NT2/D1 (cell line): ENCODE measurements around the gene MTOR.

Experiments
- SUZ12 ChIP-seq: IDR thresholded peaks from 2 replicates; pipeline ENCODE4 v1.6.1; 2011; ENCODE audit not compliant: insufficient read length, insufficient read depth; ENCODE audit errors: extremely low read depth
- YY1 ChIP-seq: IDR thresholded peaks from 2 replicates; pipeline ENCODE4 v1.6.1; 2011; ENCODE audit not compliant: insufficient read length, insufficient read depth
- ZNF274 ChIP-seq: IDR thresholded peaks from 2 replicates; pipeline ENCODE4 v1.6.1; 2011; ENCODE audit warnings: mild to moderate bottlenecking, low read depth, low read length

DNA sequence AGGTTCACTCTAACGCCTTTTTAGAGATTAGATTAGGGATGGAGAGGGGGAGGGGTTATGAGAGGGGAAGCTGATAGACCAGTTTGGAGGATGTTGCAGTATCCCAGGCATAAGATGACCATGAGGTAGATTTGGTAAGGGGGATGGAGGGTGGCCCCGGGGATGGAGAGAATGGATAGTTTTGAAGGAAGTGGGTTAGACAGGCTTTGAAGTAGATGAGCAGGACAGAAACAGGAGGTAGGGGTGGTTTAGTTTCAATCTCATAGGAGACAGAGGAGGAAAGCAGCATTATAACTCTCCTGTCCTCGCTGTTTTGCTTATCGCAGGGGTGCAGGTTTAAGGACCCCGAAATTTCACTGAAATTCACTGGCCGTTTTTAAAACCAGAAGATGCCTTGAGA, 22.4 kb upstream of the MTOR start:
- TF ChIP-seq YY1 (no peak), SUZ12 (no peak), ZNF274 (no peak)
